RKO (cell line): ENCODE data around the gene OSGIN1.
A peak's percentile ranks its signal among the peaks of the same experiment; 100 is the strongest.

Source experiments
- DNase-seq: peaks from one replicate; pipeline ENCODE4 v3.0.0-alpha.2; 2016; ENCODE audit warnings: low spot score

OSGIN1 gene

DNA sequence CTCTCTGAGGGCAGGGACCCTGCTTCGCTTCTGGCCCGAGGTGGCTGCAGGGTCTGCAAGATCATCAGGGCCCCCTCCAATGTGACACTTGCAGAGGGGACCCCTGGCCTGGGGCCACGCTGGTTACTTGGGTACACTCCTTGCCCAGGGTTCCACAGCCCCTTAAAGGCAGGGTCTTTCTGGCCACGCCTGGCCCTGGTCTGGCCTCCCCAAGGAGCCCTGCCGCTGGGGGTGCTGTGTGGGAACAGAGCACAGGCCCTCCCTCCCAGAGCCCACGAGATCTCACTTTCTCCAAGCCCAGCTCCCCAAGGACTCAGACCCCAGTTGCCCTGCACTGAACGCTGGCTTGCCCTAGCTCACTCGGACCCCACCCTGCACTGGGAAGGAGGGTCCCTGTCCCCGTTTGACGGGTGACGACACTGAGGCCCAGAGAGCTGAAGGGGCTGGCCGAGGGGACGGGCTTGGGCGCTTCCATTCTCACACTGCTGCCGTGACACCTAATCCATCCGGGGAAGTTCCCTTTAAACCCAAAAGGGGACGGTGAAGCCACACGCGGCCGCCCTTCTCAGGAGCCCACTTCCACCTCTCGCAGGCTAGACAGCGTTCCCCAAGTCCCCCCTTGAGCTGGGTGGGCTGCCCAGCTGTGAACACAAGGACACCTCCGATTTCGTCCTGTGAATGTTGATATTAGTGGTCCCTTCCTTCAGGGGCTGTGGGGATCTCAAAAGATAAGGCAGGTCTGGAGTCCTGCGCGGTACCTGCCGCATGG, 26.9 kb upstream of the OSGIN1 start:
- no peak for DNase-seq

DNA sequence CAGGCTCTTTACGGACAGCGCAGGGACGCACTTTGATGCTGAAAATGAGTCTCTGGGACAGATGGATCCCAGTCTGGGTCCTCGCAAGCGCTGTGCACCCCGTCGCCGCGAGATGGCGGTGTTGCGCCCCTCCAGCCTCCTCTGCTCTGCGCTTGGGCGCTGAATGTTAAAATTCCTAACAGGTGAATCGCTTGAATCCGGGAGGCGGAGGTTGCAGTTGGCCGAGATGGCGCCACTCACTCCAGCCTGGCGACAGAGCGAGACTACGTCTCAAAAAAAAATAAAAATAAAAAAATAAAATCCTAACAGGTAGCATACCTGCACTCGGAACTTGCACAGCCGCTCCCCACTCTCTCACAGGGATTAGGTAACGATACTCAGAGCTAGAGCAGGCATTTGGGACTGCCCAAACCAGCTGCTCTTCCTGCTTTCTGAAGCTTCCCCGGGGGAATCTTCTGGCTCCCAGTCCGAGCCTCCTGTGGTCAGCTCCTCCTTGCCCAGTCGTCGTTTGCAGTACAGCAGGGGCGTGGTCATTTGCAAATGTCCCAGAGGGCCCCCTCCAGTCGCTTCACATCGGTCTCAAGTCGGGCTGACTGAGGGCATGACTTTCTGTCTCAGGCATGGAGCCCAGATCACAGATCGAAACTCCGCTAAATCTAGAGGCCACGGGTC, 26.2 kb upstream of the OSGIN1 start:
- DNase-seq: peak; percentile 90

DNA sequence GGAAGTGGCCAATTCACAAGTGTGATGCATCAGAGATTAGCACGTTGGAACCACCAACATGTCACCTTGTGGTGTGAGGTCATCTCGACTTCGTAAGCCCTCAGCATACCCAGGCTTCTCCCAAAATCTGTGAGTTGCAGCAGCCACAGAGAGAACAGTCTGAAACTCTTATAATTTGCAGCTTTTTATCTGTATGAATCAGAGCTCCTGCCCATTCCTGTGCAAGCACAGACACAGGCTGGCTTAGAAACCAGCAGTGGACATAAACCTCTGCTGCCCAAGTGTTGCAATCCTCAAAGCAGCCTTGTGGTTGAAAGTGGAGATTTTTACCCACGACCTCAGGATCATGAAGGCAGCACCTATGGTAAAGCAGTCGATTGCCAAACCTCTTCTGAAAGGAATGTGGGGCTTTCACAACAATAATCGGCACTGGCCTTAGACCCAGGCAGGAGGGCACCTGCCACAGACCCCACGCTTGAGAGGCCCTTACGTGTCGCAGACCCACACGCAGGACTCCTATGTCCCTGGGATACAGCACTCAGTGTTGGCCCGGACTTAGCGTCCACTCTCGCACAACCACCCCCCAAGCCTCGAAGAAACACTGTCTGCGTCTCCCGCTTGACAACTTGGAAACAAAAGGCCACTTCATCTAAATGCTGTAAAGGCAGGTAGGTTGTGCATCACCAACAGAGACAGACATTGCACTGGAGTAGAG, 24.5 kb upstream of the OSGIN1 start:
- DNase-seq: no peak

DNA sequence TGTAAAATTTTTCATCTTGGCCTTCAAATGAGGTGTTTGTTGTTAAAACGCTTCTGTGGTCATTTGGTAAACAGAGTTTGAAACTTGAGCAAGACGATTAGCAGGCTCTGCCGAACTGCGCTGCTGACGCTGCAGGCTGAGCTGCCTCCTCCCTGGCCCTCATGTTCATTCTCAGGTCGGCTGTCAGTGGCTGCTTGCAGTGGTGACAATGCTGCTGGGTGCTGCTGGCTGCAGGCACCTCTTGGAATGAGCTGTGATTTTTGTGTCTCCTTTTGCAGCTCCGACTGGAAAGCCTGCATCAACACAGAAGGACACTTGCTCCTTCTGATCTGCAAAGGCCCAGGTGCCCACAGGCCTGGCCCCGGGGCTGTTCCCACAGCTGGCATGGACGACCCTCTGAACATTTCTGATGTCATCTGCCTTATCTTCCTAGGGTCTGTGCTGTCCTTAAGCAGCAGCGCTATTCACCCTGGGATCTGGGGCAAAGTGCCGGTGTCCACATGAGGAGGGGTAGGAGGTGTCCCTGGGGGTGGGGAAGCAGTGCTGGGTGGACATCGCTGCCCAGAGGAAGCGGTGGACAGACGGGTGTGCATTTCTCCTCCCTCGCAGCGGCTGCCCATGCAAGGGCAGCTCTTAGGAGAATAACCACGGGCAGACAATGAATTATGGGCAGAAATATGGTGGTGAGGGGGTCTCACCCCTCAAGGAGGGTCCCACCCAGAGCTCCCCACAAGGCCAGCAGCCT, 23.1 kb upstream of the OSGIN1 start:
- no peak for DNase-seq

DNA sequence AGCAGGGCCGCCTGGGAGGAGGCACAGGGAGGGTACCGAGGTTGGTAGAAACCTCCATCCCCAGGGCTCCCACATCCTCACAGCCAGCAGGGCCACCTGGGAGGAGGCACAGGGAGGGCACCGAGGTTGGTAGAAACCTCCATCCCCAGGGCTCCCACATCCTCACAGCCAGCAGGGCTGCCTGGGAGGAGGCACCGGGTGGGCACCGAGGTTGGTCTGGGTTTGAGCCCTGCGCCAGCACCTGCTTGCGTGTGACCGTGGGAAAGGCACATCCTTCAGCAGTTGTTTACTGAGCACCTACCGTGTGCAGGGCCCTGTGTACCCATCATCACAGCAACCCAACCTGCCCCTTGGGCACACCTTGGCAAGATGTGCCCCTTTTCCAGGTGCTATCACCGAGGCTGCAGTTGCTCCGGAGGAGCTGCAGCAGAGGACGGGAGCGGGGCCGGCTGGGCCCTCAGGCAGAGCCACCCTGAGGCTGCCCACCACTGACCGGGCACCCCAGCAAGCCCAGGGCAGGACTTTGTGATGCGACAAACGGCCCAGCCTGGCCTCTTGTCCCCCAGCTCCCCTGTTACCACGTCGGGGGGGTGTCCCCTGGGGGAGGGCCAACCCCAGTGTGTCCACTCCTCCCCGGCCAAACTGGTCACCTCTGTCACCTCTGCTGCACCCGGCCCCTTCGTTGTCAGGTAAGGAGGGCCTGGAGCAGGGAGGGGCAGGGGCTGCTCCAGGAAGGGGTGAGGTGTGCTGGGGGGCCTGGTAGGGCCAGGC, 22.1 kb upstream of the OSGIN1 start:
- DNase-seq: no peak

DNA sequence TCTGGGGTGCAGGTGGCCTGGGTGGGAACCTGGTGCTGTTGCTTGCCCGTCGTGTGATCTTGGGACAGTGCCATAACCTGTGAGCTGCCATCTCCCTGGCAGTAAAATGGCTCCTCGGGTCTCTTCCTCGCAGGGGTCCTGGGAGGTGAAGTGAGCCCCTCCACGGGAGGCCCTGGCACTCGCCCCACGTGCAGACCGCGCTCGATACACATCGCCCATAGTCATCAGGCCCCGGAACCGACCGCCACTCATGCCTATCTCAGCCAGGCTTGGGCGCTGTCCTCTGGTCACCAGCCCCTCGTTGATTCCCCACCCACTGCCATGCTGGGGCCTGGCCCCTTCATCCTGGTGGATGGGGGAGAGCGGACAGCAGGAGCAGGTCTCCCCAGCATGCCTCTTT, 21.5 kb upstream of the OSGIN1 start:
- DNase-seq: no peak

DNA sequence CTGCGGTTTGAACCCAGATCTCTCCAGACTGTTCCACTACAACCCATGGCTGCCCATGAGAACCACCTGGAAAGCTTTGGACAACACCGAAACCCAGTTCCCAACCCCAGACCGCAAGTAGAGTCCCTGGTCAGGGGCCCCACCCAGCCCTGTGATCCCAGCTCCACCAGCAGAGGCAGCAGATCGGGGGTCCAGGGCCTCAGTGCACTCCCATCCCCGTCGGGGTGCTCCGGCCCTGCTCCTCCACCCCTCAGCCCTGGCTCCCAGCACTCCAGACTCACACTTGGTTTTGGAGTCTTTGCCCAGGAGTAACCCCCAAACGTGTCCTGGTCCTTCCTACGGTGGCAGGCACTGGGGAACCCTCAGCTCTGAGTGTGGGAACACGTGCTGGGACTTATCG, 20.7 kb upstream of the OSGIN1 start:
- no peak for DNase-seq

DNA sequence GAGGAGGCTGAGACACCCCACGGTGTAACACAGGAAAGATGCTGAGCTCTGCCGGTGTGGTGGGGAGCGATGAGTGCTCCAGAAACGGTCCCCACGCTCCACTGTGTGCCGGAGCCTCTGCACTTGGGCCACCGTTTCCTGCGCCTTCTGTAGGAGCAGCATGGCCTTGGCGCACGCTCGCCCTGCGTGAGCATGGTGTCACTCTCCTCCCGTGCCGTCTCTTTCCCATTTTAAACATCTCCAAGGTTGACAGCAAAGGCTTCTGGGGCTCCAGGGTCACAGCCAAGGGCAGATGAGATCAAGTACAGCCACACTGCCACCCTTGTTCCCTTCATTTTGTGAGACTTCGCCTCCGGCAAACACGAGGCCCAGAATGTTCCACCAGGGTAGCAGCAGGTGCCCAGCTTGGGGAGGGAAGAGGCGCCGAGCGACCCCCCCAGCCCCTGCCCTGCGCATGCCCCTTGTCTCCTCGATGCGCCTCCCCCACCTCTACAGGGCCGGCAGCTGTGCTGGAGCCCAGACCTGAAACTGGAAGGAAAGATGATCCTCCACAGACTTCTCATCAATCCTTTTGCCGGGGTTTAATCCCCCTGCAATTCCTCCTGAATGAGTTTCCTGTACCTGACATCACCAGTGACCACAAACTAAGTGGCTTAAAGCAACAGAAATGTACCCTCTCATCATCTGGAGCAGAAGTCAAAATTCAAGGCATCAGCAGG, 19.9 kb upstream of the OSGIN1 start:
- DNase-seq: no peak

DNA sequence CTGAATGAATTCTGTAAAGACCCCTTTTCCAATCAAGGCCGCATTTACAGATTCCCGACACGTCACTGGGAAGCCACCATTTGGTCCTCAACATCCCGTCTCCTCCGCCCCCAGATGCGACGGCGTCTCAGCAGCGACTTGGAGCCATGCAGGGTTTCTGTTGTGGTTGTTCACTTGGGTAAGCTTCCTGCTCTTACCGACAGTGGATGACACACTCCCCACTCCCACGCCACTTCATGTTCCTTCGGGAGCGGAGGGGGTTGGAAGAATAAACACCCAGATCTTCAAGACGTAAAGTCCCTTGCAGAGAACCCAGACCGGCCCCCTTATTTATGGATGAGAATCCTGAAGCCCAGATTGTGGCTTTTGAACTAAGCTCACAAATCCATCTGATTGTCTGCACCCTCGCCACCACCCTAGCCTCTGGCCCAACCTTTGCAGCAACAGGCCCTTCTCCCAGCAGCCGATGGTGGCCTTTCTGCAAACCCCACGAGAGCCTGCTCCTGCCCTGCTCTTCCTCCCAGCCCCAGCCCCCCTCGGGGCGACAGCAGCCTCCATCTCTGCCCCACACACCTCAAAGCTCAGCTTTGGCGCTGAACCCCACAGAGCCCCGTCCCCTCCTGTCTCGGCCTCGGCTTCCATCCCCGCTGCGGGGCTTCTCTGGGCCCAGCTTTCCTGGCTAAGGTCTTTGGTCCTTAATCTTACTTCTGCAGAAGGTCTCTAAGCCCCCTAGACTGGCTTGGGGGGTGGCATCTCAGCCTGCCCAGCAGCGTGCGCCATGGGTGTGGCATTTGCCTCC, 19.0 kb upstream of the OSGIN1 start:
- DNase-seq: no peak

DNA sequence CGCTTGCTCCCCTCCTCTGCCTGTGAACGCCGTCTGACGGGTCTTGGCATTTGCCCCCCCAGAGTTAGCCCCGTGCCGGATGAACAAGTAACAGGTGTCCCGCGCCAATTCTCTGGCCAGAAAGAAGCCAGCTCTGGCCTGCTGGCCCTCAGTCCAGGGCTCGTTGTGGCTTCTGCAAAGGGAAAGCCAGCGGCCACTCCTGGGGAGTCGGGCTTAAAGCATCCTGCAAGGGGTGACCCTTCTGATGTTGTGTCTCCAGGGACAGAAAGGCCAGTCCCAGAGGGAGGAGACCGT, 18.4 kb upstream of the OSGIN1 start:
- no peak for DNase-seq

DNA sequence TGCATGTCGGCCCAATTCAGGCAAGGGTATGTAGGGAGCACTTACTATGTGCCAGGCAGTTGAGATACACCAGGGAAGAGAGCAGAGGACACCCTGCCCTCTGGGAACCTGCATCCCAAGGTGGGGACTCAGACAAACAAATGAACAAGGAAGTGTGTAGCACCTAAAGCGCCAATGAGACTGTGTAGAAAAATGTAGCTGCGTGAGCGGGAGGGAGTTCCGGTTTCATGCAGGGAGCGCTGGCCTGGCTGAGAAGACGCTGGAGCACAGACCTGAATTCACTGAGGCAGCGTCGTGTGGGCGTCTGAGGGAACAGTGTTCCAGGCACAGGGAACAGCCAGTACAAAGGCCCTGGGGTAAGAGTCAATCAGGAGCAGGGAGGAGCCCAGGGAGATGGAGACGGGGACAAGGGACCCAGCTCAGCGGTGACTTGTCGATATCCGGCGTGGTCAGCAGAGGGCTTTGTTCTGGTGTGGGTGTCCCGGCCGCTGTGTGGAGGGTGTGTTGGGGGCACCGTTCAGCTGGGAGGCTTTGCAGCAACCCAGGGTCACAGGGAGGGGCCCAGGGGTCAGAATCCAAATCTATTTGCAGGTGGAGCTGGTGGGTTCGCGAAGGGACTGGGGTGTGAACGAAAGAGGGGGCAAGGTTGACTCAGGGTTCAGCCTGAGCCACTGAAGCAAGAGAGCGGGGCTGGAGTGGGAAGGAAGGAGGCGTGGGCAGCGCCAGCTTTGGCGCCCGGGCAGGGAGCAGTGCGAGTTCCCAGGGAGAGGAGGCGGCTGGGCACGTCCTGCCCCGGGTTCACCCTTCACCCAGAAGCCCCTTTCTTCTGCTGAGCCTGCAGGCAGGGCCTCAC, 17.8 kb upstream of the OSGIN1 start:
- no peak for DNase-seq

DNA sequence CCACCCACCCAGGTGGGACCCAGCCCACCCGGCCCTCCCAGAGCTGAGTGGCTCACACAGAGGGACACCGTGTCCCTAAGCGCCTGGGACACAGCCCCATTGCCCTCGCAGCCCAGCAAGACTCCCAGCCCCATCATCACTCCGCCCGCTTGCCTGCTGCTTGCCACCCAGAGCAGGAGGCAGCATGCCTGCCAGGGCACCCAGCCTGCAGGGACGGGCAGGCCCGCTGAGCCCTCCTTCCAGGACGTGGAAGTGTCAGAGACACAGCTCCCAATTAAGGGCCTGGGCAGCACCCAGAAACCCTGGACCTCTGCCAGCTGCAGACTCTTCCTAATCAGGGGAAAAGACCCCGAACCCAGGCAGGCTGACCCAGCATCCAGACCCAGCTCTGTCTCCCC, 17.2 kb upstream of the OSGIN1 start:
- DNase-seq: no peak

DNA sequence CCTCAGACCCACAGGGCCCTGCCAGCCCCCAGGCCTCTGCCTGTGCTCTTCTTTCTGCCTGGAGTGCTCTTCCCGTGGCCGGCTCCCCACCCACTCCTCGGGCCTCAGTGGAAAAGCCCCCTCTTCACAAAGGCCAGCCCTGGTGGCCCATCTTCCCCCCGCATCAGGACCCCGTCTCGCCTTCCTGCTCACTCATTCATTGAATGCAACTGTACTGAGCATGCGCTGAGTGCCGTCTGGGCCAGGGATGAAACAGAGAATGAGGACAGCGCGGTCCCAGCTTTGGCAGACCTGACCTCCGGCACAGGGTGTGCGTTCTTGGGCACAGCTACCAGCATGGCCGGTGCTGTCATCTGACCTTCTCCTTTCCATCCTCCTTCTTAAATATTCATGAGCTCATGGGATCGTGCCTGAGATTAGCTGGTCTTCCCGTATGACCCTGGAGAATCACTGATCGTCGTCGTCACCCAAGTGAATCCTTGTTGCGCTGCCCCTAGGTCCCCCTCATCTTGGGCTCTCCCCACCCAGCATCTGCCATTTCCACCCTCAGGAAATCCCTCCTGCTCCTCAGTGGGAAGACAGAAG, 16.4 kb upstream of the OSGIN1 start:
- DNase-seq: no peak

DNA sequence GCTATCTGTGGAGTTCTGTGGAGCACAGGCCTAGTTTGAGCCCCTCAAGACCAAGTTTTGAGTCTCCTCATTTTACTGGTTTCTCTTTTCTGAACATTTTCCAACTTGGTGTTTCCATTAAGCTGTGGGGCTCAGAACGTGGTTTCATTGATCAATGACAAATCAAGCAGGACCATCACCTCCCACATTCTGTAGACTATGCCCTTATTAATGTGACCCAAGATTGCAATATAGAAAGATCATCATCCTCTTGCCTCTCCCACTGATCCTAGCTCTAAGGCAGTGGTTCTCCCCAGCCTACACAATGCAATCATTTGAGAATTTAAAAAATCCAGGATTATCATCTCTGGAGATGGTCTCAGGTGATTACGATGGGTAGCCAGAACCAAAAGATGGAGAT, 15.8 kb upstream of the OSGIN1 start:
- DNase-seq: no peak

DNA sequence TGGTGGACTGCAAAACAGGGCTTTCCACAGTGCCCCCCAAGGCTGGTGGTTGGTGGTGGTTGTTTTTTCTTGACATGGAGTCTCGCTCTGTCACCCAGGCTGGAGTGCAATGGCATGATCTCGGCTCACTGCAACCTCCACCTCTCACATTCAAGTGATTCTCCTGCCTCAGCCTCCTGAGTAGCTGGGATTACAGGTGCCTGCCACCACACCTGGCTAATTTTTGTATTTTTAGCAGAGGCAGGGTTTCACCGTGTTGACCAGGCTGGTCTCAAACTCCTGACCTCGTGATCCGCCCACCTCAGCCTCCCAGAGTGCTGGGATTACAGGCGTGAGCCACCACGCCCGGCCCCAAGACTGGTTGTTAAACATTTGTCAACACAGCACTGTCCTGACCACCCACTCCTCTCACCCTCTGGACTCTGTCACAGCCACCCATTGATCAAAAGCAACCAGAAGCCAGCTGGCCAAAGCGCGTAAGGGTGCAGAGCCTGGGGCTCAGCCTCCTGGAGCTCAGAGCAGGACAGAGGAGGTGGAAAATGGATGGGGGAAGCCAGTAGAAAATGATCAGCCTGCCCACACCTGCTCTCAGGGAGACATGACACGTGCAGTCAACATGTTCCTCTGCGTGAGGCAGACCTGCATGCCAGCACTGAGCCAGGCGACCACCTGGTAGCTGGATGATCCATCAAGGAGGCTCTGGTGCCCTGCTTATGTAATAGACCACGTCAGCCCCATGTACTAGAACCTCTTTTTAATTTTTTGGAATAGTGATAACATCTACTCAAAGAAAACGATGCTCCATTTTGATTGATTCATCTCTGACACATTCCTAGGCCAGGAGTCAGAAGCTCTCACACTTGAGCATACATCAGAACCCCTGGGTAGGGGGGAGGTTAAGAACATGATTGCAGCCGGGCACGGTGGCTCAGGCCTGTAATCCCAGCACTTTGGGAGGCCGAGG, 14.8 kb upstream of the OSGIN1 start:
- DNase-seq: no peak

DNA sequence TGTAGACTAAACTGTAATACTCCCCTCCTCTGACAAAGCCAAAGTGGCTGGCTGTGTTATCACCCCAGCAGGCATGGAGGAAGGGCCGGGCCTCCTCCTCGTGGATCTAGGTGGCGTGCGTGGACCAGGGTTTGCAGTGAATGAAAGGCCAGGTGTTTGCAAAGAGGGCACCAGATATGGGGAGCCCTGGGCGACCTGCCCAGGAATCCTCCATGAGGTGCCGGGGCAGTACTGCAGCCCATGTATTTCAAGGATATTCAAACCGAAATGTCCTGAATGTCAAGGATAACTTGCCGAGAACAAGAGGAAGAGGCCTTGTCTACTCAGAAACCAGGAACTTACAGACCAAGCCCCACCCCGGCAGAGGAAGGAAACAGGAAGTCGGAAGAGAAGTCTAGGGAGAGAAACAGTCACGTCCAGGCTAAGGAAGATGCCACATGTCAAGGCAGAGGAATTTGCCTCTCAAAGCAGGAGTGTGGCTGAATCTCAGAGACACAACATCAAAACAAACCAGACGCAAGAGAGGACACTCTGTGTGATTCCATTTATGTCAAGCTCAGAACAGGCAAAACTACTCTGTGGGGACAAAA, 13.7 kb upstream of the OSGIN1 start:
- DNase-seq: no peak

DNA sequence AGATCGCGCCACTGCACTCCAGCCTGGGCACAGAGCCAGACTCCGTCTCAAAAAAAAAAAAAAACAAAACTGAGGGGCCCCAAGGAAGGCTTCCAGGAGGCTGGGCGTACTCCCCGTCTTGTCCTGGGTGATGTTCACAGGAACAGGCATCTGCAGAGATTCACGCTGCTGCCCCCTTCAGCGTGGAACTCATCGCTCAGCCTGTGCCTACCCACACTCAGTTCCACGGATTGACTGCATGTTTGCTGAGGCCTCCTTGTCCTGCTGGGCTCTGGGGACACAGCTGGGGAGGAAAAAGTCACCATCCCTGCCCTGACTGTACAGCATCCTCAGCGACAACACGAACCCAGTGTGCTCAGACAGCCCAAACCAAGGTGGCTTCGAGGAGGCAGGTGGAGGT, 12.9 kb upstream of the OSGIN1 start:
- no peak for DNase-seq
